Glomerular endothelial cell (primary cell): ENCODE data around the gene CWC25. TPM values are rescaled to one million over a fixed set of nuclear protein-coding genes. Genes with fewer than 3 reads are reported as not detected.
"Not testable (repeated sequence)": the region's sequence is repeated elsewhere in the genome, so short reads cannot be mapped to it uniquely, and the experiment has no call there.

ENCODE experiments used
- DNase-seq: peaks from one replicate; pipeline ENCODE4 v3.0.0-alpha.2; 2011; ENCODE audit warnings: low read depth, low spot score; ENCODE audit errors: extremely low read depth
- total RNA-seq: library from RNA; depleted of rRNA; stranded (reverse); fragments of >200 nt; gene quantifications from 2 replicates; pipeline ENCODE4 v1.2.3, GENCODE V29; 2015

Gene CWC25
- total RNA-seq, 1 donor from 2014 or later, result 15.8 TPM

DNA sequence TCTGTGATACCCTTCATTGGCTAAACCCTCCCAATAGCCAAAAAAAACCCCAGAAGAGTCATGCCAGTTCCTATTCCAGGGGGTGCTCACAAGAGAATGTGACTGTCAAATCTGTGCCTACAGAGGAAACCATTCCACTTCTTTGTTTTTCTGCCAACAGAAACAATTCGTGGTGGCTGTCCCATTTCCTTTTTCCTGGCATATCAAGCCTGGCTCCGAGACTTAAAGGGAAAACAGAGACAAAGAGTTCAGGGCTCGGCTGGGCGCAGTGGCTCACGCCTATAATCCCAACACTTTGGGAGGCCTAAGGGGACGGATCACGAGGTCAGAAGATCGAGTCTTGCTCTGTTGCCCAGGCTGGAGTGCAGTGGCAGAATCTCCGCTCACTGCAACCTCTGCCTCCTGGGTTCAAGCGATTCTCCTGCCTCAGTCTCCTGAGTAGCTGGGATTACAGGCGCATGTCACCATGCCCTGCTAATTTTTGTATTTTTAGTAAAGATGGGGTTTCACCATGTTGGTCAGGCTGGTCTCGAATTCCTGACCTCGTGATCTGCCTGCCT is 34.9 kb downstream of the CWC25 start:
- DNase-seq, result not testable (repeated sequence)

DNA sequence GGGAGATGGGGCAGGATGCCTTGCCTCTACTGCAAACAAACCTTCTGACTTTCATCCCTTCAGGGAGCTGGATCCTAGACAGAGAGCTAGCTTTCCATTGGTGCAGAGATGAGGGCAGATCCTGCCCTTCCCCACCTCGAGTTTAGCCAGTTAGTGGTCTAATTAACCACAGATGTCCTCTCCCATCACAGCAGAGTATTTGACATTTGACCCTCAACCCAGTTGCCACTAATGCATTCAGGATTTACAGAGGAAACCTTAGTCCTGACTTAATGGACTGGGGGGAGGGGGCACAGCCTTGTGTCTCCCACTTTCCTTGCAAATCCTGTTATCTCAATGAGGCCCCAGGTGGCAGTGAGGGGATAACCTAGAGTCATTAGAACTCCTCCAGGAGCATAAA is 35.9 kb downstream of the CWC25 start:
- DNase-seq, result no peak

DNA sequence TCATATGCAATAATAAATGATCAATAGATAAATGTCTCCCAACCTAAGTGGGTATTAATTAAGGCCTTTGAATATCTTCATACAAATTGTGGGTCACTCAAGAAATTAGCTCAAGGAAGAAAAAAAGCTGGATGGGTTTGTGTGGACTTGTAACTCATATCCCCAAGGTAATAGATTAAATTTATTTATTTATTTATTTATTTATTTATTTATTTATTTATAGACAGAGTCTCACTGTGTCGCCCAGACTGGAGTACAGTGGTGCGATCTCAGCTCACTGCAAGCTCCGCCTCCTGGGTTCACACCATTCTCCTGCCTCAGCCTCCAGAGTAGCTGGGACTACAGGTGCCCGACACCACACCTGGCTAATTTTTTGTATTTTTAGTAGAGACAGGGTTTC is 37.1 kb downstream of the CWC25 start:
- DNase-seq, result not testable (repeated sequence)

DNA sequence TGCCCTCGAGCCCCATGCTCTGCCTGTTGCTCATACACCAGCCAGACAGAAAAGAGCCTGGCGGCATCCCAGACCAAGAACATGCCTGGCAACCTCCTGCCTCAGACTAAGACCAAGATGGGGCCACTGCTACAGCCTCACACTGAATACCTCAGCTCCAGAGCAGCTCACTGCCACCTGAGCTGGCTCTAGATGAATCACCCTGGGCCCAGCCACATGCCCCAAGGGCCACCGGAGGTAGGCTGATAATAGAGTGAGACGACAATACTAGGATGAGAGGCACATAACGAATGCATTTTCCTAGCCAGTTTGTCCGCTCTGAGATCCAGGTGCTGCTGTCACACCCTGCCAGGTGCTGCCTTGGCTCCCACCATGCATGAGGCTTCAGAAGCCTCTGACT is 38.7 kb downstream of the CWC25 start:
- DNase-seq, result no peak

DNA sequence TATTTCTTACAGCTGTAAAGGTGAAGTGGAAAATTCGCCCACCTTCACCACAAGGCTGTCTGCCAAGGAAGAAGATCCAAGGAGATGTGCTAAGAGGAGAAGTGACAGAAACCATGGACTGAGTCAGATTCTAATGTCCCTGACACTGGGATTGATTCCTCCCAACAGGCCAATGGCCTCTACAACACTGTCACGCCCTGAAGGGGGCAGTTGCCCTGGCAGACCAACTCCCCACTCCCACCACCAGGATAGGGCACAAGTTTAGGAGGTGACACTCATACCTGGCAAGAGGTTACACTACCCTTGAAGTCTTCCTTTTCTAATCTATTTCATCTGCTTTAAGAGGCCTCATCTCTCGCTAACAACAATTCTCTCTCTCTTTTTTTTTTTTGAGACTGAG is 41.9 kb downstream of the CWC25 start:
- no peak for DNase-seq

DNA sequence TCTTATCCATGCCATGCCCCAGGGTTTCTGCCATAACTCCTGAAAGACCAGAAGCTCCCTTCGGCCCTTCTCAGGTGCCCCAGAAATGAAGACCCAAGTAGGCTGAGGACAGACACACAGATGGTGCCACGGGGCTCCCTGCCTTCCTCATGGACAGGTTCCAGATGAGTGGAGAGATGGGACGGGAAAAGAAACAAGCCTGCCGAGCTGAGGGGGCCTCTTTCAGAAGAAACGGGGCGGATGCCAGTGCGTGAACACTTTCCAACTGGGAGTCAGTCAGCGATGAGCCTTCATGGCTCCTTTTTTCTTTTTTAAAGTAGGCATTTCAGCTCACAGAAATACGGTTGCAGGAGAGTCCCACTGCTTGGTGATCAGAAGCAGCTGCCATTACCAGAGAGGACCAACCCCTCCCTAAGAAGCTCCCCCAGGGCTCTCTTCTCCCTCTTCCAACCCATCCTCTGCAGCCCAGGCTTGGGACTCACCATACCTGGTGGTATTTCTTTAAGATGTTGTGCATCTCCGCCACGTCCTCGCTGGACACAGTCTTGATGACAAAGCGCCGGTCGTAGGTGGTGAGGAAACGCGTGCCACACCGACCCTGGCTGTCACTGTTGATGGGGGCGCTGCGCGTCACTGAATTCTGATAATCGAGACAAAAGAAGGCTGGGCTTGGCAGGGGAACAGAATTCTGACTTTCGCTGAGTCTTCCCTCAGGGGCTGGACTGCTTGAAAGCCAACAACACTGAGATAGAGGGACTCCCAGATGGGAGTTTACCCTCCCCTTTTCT is 45.0 kb downstream of the CWC25 start:
- DNase-seq, result no peak

DNA sequence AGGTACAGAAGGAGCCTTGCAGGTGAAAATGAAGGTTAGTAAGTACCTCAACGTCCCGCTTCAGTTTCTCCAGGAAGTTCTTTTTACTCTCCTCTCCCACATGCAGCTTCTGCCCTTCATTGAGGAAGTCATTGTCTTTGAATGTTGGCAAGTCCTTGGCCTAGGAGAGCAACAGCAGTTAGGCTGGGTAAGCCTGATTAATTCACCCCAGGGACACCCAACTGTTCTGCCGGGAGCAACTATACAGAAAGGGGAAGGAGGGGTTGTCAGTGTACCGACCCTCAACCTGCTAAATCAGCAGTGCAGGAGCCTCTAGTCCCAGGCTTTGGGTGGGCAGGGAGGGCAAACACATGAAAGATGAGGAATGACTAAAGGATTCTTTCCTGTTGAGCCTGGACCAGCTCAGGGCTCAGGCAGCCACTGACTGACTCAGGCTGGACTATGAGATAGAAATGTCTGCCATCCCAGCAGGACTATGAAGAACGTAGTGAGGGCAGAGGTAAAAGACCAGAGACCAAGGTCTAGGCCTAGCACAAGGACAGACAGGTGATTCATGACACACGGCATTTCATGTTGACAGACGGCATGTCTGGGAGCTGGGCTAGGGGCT is 47.4 kb downstream of the CWC25 start:
- no peak for DNase-seq

DNA sequence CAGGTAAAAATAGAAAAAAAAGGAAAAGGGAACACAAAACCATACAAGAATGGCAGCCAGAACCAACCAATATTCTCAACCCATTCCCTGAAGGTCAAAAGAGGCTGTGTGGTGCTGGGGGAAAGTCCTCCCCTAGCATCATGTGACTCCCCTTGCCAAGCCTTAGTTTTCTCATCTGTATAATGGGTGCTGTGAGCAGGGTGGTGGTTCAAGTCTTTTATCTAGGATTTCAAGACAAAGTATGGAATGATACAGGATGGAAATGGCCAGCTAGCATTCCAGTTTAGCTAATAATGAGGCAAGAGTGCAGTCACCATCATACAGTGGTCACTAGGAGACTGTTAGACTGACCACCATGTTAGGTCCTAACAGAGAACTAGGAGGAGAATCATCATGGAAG is 51.9 kb downstream of the CWC25 start:
- no peak for DNase-seq

DNA sequence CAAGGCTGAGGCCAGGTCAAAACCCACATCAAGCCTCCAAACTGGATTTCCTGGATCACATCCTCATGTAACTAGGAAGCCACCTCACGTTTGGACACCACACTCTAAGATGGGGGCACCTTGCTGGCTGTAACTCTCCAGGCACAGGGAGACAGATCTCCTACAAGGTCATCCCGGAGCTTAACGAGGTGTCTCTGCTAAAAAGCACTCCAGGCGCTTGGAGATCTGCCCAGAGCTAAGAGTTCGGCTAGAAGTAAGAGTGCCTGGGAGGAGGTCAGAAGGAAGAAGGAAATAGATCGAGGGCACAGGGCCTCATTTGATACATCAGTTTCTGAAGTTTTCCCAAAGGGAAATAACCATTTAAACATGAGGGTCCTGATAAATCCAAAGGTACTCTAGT is 56.7 kb downstream of the CWC25 start:
- no peak for DNase-seq

DNA sequence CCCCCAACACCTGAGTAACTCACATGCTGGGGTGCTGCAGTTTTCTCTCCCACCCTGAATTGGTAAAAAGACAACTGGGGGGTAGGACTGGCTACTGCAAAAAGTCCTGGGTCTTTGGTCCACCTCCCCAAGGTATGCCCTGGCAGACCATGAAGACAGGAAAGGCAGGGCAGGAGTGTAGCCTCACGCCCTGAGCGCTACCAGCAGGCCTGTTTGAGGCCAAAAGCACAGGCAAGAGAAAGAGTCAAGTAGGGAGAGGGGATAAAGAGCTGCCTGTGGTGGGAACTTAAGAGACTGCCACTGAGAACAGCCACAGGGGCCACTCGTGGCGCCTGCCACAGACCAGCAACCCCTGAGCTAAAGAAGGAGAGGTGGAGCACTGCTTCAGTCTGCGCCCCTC is 58.8 kb downstream of the CWC25 start:
- no peak for DNase-seq

DNA sequence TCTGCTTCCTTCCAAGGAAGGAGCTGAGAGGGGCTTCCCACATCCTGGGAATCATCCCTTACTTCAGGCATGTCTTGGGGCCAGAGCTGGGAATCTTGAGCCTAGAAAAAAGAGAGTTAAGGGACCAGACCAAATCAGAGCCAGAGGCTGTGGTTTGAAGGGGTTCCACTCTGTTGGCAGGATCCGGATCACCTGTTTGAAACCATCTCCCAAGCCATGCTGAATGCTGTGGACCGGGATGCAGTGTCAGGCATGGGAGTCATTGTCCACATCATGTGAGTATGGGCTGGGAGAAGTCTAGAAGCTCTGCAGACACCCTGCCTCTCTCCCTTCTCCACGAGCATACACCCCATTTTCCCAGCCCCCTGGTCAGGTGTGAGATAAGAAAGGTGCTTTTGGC is 62.9 kb downstream of the CWC25 start:
- no peak for DNase-seq

DNA sequence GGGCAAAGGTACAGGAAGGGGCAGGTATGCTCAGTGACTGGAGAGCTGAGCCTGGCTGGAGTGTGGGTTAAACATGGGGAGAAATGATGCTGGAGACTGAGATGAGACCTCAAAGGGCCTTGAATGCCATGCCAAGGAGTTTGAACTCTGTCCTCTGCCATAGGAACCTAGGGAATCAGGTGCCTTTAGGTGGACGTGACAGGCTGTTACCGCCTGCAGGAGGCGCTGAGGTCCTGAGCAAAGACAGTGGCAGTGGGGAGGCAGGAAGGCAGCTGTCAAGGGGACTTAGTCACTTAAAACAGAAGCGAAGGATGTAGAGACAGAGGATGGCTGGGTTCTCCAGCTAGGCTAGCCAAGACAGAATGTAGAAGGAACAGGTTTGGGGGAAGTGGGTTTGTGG is 63.5 kb downstream of the CWC25 start:
- DNase-seq, result no peak

DNA sequence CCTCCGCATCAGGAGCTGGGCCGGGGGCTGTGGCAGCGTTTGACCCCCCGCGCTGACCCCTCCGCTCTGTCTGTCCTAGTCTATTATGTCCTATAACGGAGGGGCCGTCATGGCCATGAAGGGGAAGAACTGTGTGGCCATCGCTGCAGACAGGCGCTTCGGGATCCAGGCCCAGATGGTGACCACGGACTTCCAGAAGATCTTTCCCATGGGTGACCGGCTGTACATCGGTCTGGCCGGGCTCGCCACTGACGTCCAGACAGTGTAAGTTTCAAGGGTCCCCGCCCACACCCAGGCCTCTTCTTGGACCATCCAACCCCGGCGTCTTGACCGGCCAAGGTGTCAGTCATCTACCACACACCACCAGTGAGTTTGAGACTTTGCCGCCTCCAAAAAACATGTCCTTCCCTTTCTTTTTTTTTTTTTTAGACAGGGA is 72.0 kb downstream of the CWC25 start:
- no peak for DNase-seq

DNA sequence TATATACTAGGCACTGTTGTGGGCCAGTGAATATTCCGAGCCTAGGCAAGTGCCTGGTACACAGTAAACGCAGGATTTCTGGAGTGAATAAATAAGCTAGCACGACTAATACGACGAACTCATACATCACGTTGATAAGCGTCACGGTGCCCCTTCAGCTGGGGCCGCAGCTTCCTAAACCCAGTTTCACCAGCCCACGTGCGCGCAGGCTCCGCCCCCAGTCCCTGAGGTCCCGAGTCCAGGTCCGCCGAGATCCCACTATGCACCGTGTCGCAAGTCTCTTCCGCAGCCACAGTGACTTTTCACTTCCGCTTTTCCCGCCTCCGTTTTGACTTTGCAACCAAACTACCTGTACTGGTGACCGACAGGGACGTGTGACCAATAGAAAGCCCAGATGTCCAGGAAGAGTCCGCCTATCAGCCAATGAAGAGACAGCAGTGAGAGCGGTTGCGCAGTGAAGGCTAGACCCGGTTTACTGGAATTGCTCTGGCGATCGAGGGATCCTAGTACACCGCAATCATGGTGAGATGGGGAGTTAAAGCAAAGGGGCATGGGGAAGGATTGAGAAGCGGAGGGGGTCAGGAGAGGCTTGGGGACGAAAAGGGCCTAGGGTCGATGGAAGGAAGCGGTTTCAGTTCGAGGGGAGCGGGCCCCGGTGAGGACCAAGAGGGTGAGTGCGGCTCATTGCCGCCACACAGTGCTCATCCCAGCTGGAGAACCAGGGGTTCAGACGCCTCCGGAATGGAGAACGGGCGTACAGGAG is 72.6 kb downstream of the CWC25 start, which contains the start of gene PSMB3:
PSMB3 (plus strand) TSS at position 434 of the 763 bp plus-strand sequence; CDS start at position 520, 86 bp downstream.
- peak; percentile 99 for DNase-seq

DNA sequence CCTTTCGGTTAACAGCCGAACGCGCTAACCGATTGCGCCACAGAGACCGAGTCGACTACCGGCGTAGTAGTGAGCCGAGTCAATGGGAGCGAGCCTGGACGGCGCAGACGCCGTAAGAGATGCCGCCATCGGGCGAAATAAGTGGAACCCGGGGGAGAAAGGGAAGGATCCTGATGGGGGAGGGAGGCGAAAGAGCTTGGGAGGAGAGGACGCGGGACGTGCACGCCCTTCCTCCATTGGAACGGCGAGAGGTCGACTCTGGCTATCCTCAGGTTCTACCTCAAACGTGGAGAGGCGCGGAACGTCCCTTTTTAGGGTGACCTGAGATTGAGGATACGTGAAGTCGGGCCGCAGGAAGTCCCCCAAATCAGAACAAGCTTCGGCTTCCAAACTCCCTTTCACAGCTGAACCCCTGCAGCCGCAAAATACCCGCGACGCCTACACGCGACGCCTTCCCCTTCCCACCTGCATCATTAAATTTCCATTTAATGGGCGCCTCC is 73.3 kb downstream of the CWC25 start:
- no peak for DNase-seq

DNA sequence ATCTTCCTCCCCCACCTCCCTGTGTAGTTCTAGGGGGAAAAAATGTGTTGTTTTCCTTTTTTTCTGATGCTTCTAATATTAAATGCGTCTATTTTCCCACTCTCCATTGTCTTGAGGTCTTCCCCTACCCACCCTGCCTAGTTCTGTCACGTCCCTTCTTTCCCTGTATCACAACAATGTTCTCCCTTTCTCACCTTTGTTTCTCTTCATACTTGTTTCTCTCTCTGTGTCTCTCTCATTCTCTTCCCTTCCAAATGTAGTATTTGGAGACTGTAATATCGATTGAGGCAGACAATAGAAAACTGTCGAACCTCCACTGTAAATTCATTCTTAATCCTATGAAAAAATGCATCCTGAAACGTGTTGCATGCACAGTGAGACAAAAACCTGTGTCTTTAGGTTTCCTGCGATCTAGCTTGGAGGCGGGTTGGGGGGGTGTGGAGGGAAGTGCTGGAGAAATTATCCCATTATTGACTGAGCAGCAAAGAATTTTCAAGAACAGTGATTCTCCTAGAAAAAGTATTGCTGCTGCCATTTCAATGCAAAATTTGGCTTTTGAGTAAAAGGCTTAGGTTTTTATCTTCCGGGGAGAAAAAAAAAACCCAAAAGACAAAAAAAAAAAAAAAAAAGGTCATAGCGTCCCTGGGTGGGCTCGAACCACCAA is 73.8 kb downstream of the CWC25 start:
- DNase-seq, result no peak

Other genes starting within 250 kb of the CWC25 start
- gene SRCIN1, start 219.4 kb downstream of the CWC25 start, total RNA-seq, result 0.19 TPM in 1 of 2 replicates, not detected in the other
- 2.7 and 2.8 TPM in 2 replicates for gene EPOP, start 150.4 kb downstream of the CWC25 start, total RNA-seq
- 31.7 and 45.8 TPM in 2 replicates for gene MLLT6, start 120.0 kb downstream of the CWC25 start, total RNA-seq
- gene CISD3, start 95.0 kb downstream of the CWC25 start, total RNA-seq, result 6.1 and 13.3 TPM in 2 replicates
- gene PCGF2, start 77.0 kb downstream of the CWC25 start, total RNA-seq, result 15.8 and 24.1 TPM in 2 replicates
- 207 TPM in 2 replicates for gene PSMB3, start 72.6 kb downstream of the CWC25 start, total RNA-seq
- gene PIP4K2B, start 25.8 kb downstream of the CWC25 start, total RNA-seq, result 42.3 and 50.7 TPM in 2 replicates
- gene RPL23, start 28.4 kb upstream of the CWC25 start, total RNA-seq, result 852 and 1,109 TPM in 2 replicates
- 341 and 399 TPM in 2 replicates for gene LASP1, start 44.7 kb upstream of the CWC25 start, total RNA-seq
- not detected in 2 replicates for gene FBXO47, start 142.1 kb upstream of the CWC25 start, total RNA-seq